GM23338 (cell line): ENCODE measurements around the gene SLC22A3. TPM values are rescaled to one million over a fixed set of nuclear protein-coding genes. Genes with fewer than 3 reads are reported as not detected.

Experiments
- ATAC-seq: fragments of 200-7000 bp; cut with Tn5 transposase; 3 replicates; pipeline ENCODE4 v1.9.1; 2020
- DNase-seq: peaks from one replicate; pipeline ENCODE4 v3.0.0-alpha.2; 2015; ENCODE audit warnings: low spot score
- H2AFZ ChIP-seq: fragments of 200-600 bp; sonication (generic); 2 replicates; pipeline ENCODE4 v1.8.0; 2016; ENCODE audit warnings: antibody characterized with exemption, mild to moderate bottlenecking, moderate library complexity
- H3F3A ChIP-seq: fragments of 200-600 bp; sonication (generic); replicated peaks from 2 replicates; pipeline ENCODE4 v1.8.0; 2017; ENCODE audit warnings: antibody characterized with exemption, mixed run types, low read depth
- H3K27ac ChIP-seq: fragments of 200-600 bp; sonication (generic); 2 replicates; pipeline ENCODE4 v1.6.1; 2016; ENCODE audit warnings: low read depth
- H3K27me3 ChIP-seq: fragments of 200-600 bp; sonication (generic); 2 replicates; pipeline ENCODE4 v1.8.0; 2016; ENCODE audit warnings: mild to moderate bottlenecking, mixed run types, moderate library complexity; ENCODE audit not compliant: insufficient read depth
- H3K36me3 ChIP-seq: fragments of 200-600 bp; sonication (generic); 2 replicates; pipeline ENCODE4 v1.8.0; 2016; ENCODE audit warnings: mild to moderate bottlenecking; ENCODE audit not compliant: insufficient read depth
- H3K4me1 ChIP-seq: fragments of 200-600 bp; sonication (generic); 2 replicates; pipeline ENCODE4 v1.8.0; 2016; ENCODE audit warnings: mild to moderate bottlenecking, moderate library complexity; ENCODE audit not compliant: insufficient read depth
- H3K4me2 ChIP-seq: fragments of 200-600 bp; sonication (generic); 2 replicates; pipeline ENCODE4 v1.7.1; 2017; ENCODE audit warnings: mixed run types
- H3K4me3 ChIP-seq: fragments of 200-600 bp; sonication (generic); 2 replicates; pipeline ENCODE4 v1.6.1; 2016; ENCODE audit warnings: mixed run types
- H3K79me2 ChIP-seq: fragments of 200-600 bp; sonication (generic); replicated peaks from 2 replicates; pipeline ENCODE4 v1.8.0; 2017; ENCODE audit warnings: mild to moderate bottlenecking; ENCODE audit not compliant: insufficient read depth
- H3K9me2 ChIP-seq: fragments of 200-600 bp; sonication (generic); 2 replicates; pipeline ENCODE4 v1.8.0; 2017; ENCODE audit not compliant: insufficient read depth
- H4K20me1 ChIP-seq: fragments of 200-600 bp; sonication (generic); replicated peaks from 2 replicates; pipeline ENCODE4 v1.8.0; 2017; ENCODE audit warnings: mild to moderate bottlenecking; ENCODE audit not compliant: insufficient read depth
- H3K27ac Mint-ChIP-seq: 2 replicates; pipeline ENCODE4 v1.8.0; 2020; ENCODE audit warnings: inconsistent platforms, mild to moderate bottlenecking, moderate library complexity, mixed read lengths
- H3K27me3 Mint-ChIP-seq: 3 replicates; pipeline ENCODE4 v1.8.0; 2022; ENCODE audit warnings: low read depth, mild to moderate bottlenecking, moderate library complexity, mixed read lengths, inconsistent platforms; ENCODE audit not compliant: insufficient read depth, poor library complexity
- H3K36me3 Mint-ChIP-seq: 3 replicates; pipeline ENCODE4 v1.8.0; 2021; ENCODE audit warnings: low read depth, mild to moderate bottlenecking, inconsistent platforms, moderate library complexity, mixed read lengths
- H3K4me1 Mint-ChIP-seq: 3 replicates; pipeline ENCODE4 v1.8.0; 2020; ENCODE audit warnings: mild to moderate bottlenecking, inconsistent platforms, mixed read lengths
- H3K4me3 Mint-ChIP-seq: 3 replicates; pipeline ENCODE4 v1.8.0; 2021; ENCODE audit warnings: moderate library complexity, mild to moderate bottlenecking, inconsistent platforms, mixed read lengths
- H3K9me3 Mint-ChIP-seq: 3 replicates; pipeline ENCODE4 v1.8.0; 2020; ENCODE audit warnings: moderate library complexity, mild to moderate bottlenecking, inconsistent platforms, mixed read lengths
- CREB1 ChIP-seq: fragments of 250-450 bp; sonication (Bioruptor Pico); IDR thresholded peaks from 2 replicates; pipeline ENCODE4 v1.5.0; 2020; ENCODE audit warnings: low read depth, mild to moderate bottlenecking, moderate library complexity
- EZH2phosphoT487 ChIP-seq: fragments of 200-600 bp; sonication (generic); IDR thresholded peaks from one replicate; pipeline ENCODE4 v1.8.1; 2018; ENCODE audit warnings: antibody characterized with exemption; ENCODE audit not compliant: unreplicated experiment
- JUNB ChIP-seq: IDR thresholded peaks from one replicate; pipeline ENCODE4 v1.6.1; 2016; ENCODE audit warnings: antibody characterized with exemption; ENCODE audit not compliant: unreplicated experiment
- NANOG ChIP-seq: IDR thresholded peaks from 2 replicates; pipeline ENCODE4 v1.6.1; 2016; ENCODE audit warnings: antibody characterized with exemption, borderline replicate concordance
- POLR2AphosphoS5 ChIP-seq: IDR thresholded peaks from 2 replicates; pipeline ENCODE4 v1.6.1; 2016; ENCODE audit warnings: antibody characterized with exemption, low read depth
- ZNF114 ChIP-seq: fragments of 250-450 bp; sonication (Bioruptor Pico); IDR thresholded peaks from 2 replicates; pipeline ENCODE4 v1.5.0; 2020; ENCODE audit warnings: mild to moderate bottlenecking, moderate library complexity
- ZNF331 ChIP-seq: fragments of 250-450 bp; sonication (Bioruptor Pico); IDR thresholded peaks from 2 replicates; pipeline ENCODE4 v1.5.0; 2020; ENCODE audit warnings: low read depth, mild to moderate bottlenecking, moderate library complexity
- polyA plus RNA-seq: library from polyadenylated mRNA; unstranded; fragments of >200 nt; fragmentation: Nextera tagmentation; extraction: Ambion mirVana; gene quantifications from 2 replicates; pipeline ENCODE4 v1.2.1, GENCODE V29; 2016
- total RNA-seq: library from RNA; depleted of rRNA; stranded (reverse); fragments of >200 nt; shearing (Covaris generic); gene quantifications from 2 replicates; pipeline ENCODE4 v1.2.3, GENCODE V29; 2014
- TF ChIP-seq, protein P1 (sequence below): IDR thresholded peaks from one replicate; pipeline ENCODE4 v1.6.1; 2018; ENCODE audit warnings: antibody characterized with exemption; ENCODE audit not compliant: unreplicated experiment
- TF ChIP-seq, protein P2 (sequence below): IDR thresholded peaks from 2 replicates; pipeline ENCODE4 v1.6.1; 2016; ENCODE audit warnings: antibody characterized with exemption
- TF ChIP-seq, protein P3 (sequence below), 2 experiments: fragments of 200-600 bp in 1 of 2; sonication (generic) in 1 of 2; conservative IDR thresholded peaks; 2 replicates each; pipeline versions ENCODE4 v1.5.1 to v1.6.1; 2016 to 2017; ENCODE audit warnings: antibody characterized with exemption in 2 of 2, low read depth in 2 of 2, mild to moderate bottlenecking in 2 of 2, moderate library complexity in 1 of 2
- TF ChIP-seq, protein P4 (sequence below): fragments of 250-450 bp; sonication (Bioruptor Pico); IDR thresholded peaks from 2 replicates; pipeline ENCODE4 v1.5.0; 2020; ENCODE audit warnings: mild to moderate bottlenecking, moderate library complexity

The SLC22A3 gene
- total and polyA plus RNA-seq, 2 experiments from 2014 or later = 0.78 to 3.2 TPM

DNA sequence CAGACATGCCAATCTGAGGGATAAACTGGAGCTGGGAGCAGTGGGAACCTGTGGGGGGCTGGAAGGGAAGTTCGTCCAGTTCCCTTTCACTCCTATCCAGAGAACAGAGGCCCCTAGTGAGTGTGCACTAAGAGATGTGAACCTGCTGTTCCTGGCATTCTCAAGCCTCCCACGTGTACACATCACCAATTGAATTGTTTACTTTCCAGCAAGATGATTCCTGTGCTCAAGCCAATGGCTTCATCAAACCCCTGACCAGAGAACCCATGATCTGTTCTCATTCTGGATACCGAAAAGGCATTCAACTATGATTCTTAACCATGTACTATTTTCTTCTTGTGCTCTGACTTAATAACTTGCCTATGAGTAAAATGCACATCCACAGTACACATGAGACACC lies 10.2 kb upstream of the SLC22A3 start (continued):
- TF ChIP-seq POLR2AphosphoS5 = no peak
- TF ChIP-seq, protein P1, sequence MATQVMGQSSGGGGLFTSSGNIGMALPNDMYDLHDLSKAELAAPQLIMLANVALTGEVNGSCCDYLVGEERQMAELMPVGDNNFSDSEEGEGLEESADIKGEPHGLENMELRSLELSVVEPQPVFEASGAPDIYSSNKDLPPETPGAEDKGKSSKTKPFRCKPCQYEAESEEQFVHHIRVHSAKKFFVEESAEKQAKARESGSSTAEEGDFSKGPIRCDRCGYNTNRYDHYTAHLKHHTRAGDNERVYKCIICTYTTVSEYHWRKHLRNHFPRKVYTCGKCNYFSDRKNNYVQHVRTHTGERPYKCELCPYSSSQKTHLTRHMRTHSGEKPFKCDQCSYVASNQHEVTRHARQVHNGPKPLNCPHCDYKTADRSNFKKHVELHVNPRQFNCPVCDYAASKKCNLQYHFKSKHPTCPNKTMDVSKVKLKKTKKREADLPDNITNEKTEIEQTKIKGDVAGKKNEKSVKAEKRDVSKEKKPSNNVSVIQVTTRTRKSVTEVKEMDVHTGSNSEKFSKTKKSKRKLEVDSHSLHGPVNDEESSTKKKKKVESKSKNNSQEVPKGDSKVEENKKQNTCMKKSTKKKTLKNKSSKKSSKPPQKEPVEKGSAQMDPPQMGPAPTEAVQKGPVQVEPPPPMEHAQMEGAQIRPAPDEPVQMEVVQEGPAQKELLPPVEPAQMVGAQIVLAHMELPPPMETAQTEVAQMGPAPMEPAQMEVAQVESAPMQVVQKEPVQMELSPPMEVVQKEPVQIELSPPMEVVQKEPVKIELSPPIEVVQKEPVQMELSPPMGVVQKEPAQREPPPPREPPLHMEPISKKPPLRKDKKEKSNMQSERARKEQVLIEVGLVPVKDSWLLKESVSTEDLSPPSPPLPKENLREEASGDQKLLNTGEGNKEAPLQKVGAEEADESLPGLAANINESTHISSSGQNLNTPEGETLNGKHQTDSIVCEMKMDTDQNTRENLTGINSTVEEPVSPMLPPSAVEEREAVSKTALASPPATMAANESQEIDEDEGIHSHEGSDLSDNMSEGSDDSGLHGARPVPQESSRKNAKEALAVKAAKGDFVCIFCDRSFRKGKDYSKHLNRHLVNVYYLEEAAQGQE = no peak
- no peak for TF ChIP-seq CREB1 (CRISPR knock-in tag)
- TF ChIP-seq, protein P2, sequence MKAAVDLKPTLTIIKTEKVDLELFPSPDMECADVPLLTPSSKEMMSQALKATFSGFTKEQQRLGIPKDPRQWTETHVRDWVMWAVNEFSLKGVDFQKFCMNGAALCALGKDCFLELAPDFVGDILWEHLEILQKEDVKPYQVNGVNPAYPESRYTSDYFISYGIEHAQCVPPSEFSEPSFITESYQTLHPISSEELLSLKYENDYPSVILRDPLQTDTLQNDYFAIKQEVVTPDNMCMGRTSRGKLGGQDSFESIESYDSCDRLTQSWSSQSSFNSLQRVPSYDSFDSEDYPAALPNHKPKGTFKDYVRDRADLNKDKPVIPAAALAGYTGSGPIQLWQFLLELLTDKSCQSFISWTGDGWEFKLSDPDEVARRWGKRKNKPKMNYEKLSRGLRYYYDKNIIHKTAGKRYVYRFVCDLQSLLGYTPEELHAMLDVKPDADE = no peak
- no peak for TF ChIP-seq ZNF331 (CRISPR knock-in tag)
- TF ChIP-seq NANOG = no peak
- TF ChIP-seq, protein P3, sequence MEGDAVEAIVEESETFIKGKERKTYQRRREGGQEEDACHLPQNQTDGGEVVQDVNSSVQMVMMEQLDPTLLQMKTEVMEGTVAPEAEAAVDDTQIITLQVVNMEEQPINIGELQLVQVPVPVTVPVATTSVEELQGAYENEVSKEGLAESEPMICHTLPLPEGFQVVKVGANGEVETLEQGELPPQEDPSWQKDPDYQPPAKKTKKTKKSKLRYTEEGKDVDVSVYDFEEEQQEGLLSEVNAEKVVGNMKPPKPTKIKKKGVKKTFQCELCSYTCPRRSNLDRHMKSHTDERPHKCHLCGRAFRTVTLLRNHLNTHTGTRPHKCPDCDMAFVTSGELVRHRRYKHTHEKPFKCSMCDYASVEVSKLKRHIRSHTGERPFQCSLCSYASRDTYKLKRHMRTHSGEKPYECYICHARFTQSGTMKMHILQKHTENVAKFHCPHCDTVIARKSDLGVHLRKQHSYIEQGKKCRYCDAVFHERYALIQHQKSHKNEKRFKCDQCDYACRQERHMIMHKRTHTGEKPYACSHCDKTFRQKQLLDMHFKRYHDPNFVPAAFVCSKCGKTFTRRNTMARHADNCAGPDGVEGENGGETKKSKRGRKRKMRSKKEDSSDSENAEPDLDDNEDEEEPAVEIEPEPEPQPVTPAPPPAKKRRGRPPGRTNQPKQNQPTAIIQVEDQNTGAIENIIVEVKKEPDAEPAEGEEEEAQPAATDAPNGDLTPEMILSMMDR (conservative IDR thresholded peaks at IDR 0.05; ENCODE audit: low read depth in 2 of 2) = no peak
- TF ChIP-seq JUNB = no peak
- no peak for TF ChIP-seq ZNF114 (CRISPR knock-in tag)
- TF ChIP-seq EZH2phosphoT487 = no peak

GRCh38 chr6:160343144-160343543 lies 5.0 kb upstream of the SLC22A3 start:
- Histone ChIP-seq H3F3A (peaks cover 6% of the 10 kb centered on the region; the same call in 1 of the 2 replicates), H3K9me2 (no peaks in the 10 kb centered on the region; the same call in 1 of the 2 replicates), H3K4me3 (no peak overlapping the region), H3K79me2 (no peaks in the 10 kb centered on the region), H4K20me1 (no peaks in the 10 kb centered on the region), H2AFZ (no peak overlapping the region), H3K27ac (no peak overlapping the region), H3K27me3 (peaks cover 24% of the 10 kb centered on the region), H3K4me2 (no peak overlapping the region), H3K36me3 (no peaks in the 10 kb centered on the region), H3K4me1 (no peaks in the 10 kb centered on the region)
- no peaks in the 10 kb centered on the region for H3K9me3 Mint-ChIP-seq
- H3K4me1 Mint-ChIP-seq = no peaks in the 10 kb centered on the region; the same call in 2 of the 3 replicates
- H3K36me3 Mint-ChIP-seq = no peaks in the 10 kb centered on the region; the same call in 2 of the 3 replicates
- H3K27me3 Mint-ChIP-seq = peaks cover 20% of the 10 kb centered on the region
- no peak overlapping the region for H3K4me3 Mint-ChIP-seq
- no peak overlapping the region for H3K27ac Mint-ChIP-seq
- ATAC-seq (no peak), DNase-seq (no peak)
- TF ChIP-seq ZNF331 (CRISPR knock-in tag) (no peak), EZH2phosphoT487 (no peak)
- TF ChIP-seq, protein P4, sequence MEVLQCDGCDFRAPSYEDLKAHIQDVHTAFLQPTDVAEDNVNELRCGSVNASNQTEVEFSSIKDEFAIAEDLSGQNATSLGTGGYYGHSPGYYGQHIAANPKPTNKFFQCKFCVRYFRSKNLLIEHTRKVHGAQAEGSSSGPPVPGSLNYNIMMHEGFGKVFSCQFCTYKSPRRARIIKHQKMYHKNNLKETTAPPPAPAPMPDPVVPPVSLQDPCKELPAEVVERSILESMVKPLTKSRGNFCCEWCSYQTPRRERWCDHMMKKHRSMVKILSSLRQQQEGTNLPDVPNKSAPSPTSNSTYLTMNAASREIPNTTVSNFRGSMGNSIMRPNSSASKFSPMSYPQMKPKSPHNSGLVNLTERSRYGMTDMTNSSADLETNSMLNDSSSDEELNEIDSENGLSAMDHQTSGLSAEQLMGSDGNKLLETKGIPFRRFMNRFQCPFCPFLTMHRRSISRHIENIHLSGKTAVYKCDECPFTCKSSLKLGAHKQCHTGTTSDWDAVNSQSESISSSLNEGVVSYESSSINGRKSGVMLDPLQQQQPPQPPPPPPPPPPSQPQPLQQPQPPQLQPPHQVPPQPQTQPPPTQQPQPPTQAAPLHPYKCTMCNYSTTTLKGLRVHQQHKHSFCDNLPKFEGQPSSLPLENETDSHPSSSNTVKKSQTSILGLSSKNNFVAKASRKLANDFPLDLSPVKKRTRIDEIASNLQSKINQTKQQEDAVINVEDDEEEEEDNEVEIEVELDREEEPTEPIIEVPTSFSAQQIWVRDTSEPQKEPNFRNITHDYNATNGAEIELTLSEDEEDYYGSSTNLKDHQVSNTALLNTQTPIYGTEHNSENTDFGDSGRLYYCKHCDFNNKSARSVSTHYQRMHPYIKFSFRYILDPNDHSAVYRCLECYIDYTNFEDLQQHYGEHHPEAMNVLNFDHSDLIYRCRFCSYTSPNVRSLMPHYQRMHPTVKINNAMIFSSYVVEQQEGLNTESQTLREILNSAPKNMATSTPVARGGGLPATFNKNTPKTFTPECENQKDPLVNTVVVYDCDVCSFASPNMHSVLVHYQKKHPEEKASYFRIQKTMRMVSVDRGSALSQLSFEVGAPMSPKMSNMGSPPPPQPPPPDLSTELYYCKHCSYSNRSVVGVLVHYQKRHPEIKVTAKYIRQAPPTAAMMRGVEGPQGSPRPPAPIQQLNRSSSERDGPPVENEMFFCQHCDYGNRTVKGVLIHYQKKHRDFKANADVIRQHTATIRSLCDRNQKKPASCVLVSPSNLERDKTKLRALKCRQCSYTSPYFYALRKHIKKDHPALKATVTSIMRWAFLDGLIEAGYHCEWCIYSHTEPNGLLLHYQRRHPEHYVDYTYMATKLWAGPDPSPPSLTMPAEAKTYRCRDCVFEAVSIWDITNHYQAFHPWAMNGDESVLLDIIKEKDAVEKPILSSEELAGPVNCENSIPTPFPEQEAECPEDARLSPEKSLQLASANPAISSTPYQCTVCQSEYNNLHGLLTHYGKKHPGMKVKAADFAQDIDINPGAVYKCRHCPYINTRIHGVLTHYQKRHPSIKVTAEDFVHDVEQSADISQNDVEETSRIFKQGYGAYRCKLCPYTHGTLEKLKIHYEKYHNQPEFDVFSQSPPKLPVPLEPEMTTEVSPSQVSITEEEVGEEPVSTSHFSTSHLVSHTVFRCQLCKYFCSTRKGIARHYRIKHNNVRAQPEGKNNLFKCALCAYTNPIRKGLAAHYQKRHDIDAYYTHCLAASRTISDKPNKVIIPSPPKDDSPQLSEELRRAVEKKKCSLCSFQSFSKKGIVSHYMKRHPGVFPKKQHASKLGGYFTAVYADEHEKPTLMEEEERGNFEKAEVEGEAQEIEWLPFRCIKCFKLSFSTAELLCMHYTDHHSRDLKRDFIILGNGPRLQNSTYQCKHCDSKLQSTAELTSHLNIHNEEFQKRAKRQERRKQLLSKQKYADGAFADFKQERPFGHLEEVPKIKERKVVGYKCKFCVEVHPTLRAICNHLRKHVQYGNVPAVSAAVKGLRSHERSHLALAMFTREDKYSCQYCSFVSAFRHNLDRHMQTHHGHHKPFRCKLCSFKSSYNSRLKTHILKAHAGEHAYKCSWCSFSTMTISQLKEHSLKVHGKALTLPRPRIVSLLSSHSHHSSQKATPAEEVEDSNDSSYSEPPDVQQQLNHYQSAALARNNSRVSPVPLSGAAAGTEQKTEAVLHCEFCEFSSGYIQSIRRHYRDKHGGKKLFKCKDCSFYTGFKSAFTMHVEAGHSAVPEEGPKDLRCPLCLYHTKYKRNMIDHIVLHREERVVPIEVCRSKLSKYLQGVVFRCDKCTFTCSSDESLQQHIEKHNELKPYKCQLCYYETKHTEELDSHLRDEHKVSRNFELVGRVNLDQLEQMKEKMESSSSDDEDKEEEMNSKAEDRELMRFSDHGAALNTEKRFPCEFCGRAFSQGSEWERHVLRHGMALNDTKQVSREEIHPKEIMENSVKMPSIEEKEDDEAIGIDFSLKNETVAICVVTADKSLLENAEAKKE = no peak
